GM21825 (cell line): Measurements from ENCODE around the gene DGKB.
"Not testable (repeated sequence)": the region's sequence is repeated elsewhere in the genome, so short reads cannot be mapped to it uniquely, and the experiment has no call there.

Experiments used
- ATAC-seq: cut with Tn5 transposase; IDR thresholded peaks from one replicate; pipeline ENCODE4 v1.9.1; 2021; ENCODE audit warnings: mild to moderate bottlenecking, moderate library complexity; ENCODE audit not compliant: unreplicated experiment

The DGKB gene

GRCh38 chr7:14332155-14332554 is 570.4 kb downstream of the DGKB start:
- ATAC-seq: no peak

DNA sequence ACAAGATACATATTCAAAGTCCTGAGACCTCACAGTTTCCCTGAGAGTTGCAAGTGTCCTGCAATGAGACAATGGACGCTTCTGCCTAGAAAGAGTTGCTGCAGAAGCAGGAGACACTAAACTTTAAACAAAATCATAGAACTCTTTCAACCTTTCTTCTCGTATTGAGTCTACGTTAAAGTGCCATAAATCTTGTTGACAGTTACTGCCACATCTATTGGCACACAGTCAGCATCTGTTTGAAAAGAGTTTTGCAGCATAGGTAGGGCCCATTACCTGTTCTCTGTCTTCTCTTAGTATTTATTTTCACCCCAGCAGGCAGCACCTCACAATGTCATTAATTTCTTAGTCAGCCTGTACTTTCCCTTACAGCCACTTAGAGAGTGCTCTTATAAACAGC is 577.8 kb downstream of the DGKB start:
- ATAC-seq: no peak

- no peak for ATAC-seq
Measured at GRCh38 chr7:14322724-14323123, 579.8 kb downstream of the DGKB start.

GRCh38 chr7:14321947-14322346 is 580.6 kb downstream of the DGKB start:
- no peak for ATAC-seq

- no peak for ATAC-seq
Measured at GRCh38 chr7:14309432-14309831, 593.1 kb downstream of the DGKB start.

- no peak for ATAC-seq
Measured at GRCh38 chr7:14305233-14305866, 597.2 kb downstream of the DGKB start.

GRCh38 chr7:14303536-14303935 is 599.0 kb downstream of the DGKB start:
- no peak for ATAC-seq

GRCh38 chr7:14294637-14295036 is 607.9 kb downstream of the DGKB start:
- ATAC-seq: no peak

GRCh38 chr7:14293434-14293833 is 609.1 kb downstream of the DGKB start:
- no peak for ATAC-seq

DNA sequence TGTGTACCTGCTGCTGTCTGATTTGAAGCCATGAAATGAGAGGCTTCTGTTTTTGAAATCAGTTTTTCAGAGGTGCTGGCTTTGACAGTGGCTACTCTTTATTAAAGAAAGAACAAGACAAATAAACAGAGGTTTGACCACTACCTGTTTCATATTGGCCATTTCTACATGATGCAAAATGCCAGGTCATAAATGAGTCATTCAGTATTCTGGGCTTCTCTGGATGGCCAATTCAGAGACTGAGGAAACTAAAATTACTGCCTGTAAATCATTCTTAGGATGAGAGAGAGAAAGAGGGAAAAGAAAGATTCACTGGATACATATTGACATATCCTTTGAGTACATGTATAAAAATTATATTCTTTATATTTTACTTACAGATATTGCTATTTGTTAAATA is 609.8 kb downstream of the DGKB start:
- ATAC-seq: no peak

- ATAC-seq: no peak
Measured at GRCh38 chr7:14289957-14290356, 612.6 kb downstream of the DGKB start.

DNA sequence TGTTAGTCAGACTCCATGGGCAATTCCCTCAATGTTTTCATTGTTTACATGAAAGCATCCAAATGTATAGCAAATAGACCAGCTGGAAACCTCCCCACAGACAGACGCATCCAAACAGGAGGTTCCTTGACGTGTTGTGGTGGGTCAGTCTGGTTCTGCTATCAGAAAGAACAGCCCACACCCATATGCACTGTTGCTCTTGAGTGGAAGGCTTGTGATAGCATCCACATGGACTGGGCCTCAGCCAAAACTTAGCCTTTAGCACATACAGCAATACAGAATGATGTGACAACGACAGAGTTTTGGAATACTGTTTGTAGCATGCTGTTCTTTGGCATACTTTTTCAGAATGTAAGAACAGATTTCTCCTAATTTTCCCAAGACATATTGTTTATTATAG is 613.9 kb downstream of the DGKB start:
- ATAC-seq: no peak

DNA sequence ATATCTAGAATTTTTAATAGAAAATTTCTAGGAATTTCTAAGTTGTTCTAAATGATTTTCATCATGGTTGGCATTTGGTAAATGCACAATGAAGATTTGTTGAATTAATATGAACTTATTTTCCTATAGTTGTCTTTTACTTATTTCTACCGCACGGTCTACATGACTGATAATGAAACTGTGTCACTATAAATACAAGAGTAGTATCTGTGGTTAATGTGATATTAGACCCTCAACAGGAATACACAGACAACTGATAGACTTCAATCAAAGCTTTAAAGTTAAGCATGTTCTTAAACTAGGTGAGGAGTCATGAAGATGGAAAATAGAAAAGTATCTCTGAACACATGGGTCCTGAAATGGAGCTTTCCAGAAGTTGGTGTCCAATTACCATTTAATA is 615.2 kb downstream of the DGKB start:
- no peak for ATAC-seq

DNA sequence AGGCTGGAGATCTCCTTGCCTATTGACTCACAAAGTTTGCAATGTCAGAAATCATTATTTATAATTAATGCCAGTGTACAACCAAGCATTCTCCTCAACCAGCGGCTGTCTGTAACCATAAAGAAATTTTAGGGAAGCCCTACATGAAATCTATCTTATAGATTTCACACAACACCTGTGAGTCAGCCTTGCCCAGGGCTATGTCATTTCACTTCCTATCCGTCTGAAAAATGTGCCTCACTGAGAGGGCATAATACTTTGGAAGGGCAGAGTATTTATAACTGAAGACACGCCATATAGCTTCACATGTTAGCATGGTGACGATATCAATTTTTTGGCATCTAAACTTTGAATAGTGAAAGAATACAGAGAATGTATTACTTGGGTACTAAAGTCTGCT is 616.5 kb downstream of the DGKB start:
- ATAC-seq: no peak

DNA sequence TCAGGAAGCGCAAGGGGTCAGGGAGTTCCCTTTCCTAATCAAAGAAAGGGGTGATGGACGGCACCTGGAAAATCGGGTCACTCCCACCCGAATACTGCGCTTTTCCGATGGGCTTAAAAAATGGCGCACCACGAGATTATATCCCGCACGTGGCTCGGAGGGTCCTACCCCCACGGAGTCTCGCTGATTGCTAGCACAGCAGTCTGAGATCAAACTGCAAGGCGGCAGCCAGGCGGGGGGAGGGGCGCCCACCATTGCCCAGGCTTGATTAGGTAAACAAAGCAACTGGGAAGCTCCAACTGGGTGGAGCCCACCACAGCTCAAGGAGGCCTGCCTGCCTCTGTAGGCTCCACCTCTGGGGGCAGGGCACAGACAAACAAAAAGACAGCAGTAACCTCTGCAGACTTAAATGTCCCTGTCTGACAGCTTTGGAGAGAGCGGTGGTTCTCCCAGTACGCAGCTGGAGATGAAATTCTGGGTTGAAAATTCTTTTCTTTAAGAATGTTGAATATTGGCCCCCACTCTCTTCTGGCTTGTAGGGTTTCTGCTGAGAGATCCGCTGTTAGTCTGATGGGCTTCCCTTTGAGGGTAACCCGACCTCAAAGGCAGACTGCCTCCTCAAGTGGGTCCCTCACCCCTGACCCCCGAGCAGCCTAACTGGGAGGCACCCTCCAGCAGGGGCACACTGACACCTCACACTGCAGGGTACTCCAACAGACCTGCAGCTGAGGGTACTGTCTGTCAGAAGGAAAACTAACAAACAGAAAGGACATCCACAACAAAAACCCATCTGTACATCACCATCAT is 623.3 kb downstream of the DGKB start:
- ATAC-seq: not testable (repeated sequence)

DNA sequence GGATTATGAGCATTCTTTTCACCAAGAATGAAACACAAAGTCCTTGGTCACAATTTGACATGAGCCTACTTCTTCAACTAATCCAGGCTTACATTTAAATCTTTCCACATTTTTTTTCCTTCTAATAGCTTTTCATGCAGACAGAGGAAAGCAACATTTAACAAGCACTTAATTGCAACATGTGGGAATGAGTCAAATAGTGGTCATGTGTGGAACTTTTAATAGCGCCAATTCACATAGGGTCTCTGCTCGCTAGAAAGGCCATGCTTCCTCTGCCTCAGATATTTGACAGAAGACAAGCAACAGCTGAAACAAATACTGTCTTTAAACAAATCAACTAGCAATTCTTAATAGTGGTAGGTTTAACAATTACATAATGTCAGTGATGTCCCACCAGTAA is 627.2 kb downstream of the DGKB start:
- ATAC-seq: no peak

GRCh38 chr7:14271441-14271840 is 631.1 kb downstream of the DGKB start:
- ATAC-seq: no peak

- ATAC-seq: no peak
Measured at GRCh38 chr7:14270099-14270498, 632.5 kb downstream of the DGKB start.

- ATAC-seq: no peak
Measured at GRCh38 chr7:14260011-14260410, 642.5 kb downstream of the DGKB start.

GRCh38 chr7:14258861-14259260 is 643.7 kb downstream of the DGKB start:
- ATAC-seq: no peak

DNA sequence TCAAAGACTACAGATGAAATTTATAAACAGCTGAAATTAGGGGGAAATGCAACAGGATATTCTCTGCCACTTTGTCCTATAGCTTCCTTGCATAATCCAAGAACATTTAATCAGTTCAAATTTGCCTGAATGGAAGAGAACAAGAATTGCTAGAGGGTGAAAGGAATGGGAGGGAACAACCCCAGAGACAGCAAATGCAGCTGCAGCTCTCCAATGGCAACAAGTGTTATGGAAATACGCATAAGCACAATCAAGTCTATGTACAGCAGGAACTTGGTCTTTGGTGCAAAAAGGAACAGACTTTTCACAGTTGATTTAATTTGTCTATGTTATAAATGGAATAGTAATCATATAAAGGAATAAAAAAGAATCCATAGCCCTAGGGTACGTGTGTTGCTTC is 644.1 kb downstream of the DGKB start:
- no peak for ATAC-seq

GRCh38 chr7:14252458-14252857 is 650.1 kb downstream of the DGKB start:
- no peak for ATAC-seq

GRCh38 chr7:14242175-14242574 is 660.4 kb downstream of the DGKB start:
- no peak for ATAC-seq
